ENCODE measurements around the gene FAM13A. TPM values are rescaled to one million over a fixed set of nuclear protein-coding genes. Genes with fewer than 3 reads are reported as not detected.

Gene FAM13A
- total RNA-seq, 1 experiment from 2014 or later: 26.7 TPM

GRCh38 chr4:89055157-89056080, 1.6 kb downstream of the FAM13A start:
- Histone ChIP-seq H3K4me3 (peak overlapping the region; percentile 58; the same call in 1 of the 2 replicates), H3K9me2 (ENCODE audit: insufficient read depth) (no peaks in the 10 kb centered on the region), H2AFZ (0 out of 2 replicates have a peak overlapping the region, but pooled peaks have one; percentile 48), H3K4me2 (peak overlapping the region; percentile 70), H4K20me1 (ENCODE audit: insufficient read depth) (no peaks in the 10 kb centered on the region), H3K4me1 (replicated peaks; ENCODE audit: insufficient read depth) (peaks cover 15% of the 10 kb centered on the region; the same call in 1 of the 2 replicates), H3F3A (ENCODE audit: insufficient read depth, low read depth) (no peaks in the 10 kb centered on the region), H3K79me2 (ENCODE audit: low read depth) (peaks cover 5% of the 10 kb centered on the region), H3K27ac (no peak overlapping the region), H3K9me3 (ENCODE audit: insufficient read depth, low read depth) (no peaks in the 10 kb centered on the region), H3K36me3 (ENCODE audit: low read depth) (no peaks in the 10 kb centered on the region), H3K27me3 (ENCODE audit: insufficient read depth, low read depth) (no peaks in the 10 kb centered on the region)
- BruUV-seq (replicated peaks): TSS peak; percentile 37
- ChIA-PET POLR2A (ENCODE audit: unreplicated experiment) (no interaction called here), CTCF (no interaction called here)
- intact Hi-C loops (cut with micrococcal nuclease; ENCODE audit: unreplicated experiment): no loop called here
- no peak for TF ChIP-seq CTCF (conservative IDR thresholded peaks at IDR 0.05)
- no peak for TF ChIP-seq EZH2 (IDR thresholded peaks at IDR 0.05; ENCODE audit: low read depth)
- DNase-seq: no peak

GRCh38 chr4:89054627-89055026, 2.4 kb downstream of the FAM13A start:
- Histone ChIP-seq H3K4me3 (no peak overlapping the region), H3K9me3 (ENCODE audit: insufficient read depth, low read depth) (no peaks in the 10 kb centered on the region), H2AFZ (no peak overlapping the region), H3K4me1 (replicated peaks; ENCODE audit: insufficient read depth) (peaks cover 15% of the 10 kb centered on the region; the same call in 1 of the 2 replicates), H3K9me2 (ENCODE audit: insufficient read depth) (no peaks in the 10 kb centered on the region), H3K79me2 (ENCODE audit: low read depth) (peaks cover 5% of the 10 kb centered on the region), H3F3A (ENCODE audit: insufficient read depth, low read depth) (no peaks in the 10 kb centered on the region), H3K36me3 (ENCODE audit: low read depth) (no peaks in the 10 kb centered on the region), H3K4me2 (peak overlapping the region; percentile 70; the same call in 1 of the 2 replicates), H3K27ac (no peak overlapping the region), H3K27me3 (ENCODE audit: insufficient read depth, low read depth) (no peaks in the 10 kb centered on the region), H4K20me1 (ENCODE audit: insufficient read depth) (no peaks in the 10 kb centered on the region)
- no peak for TF ChIP-seq EZH2 (IDR thresholded peaks at IDR 0.05; ENCODE audit: low read depth)
- TF ChIP-seq CTCF (conservative IDR thresholded peaks at IDR 0.05): no peak
- CTCF ChIA-PET: no interaction called here
- POLR2A ChIA-PET (ENCODE audit: unreplicated experiment): no interaction called here
- no peak for DNase-seq
- intact Hi-C loops (cut with micrococcal nuclease; ENCODE audit: unreplicated experiment): no loop called here
- BruUV-seq (replicated peaks): no TSS peak

GRCh38 chr4:89049853-89050252, 7.1 kb downstream of the FAM13A start:
- no peak overlapping the region for H3K27ac ChIP-seq
- ChIA-PET POLR2A (ENCODE audit: unreplicated experiment) (no interaction called here), CTCF (no interaction called here)
- no peaks in the 10 kb centered on the region for H3K79me2 ChIP-seq (ENCODE audit: low read depth)
- no peaks in the 10 kb centered on the region for H3K9me3 ChIP-seq (ENCODE audit: insufficient read depth, low read depth)
- intact Hi-C loops (cut with micrococcal nuclease; ENCODE audit: unreplicated experiment): no loop called here
- TF ChIP-seq CTCF (conservative IDR thresholded peaks at IDR 0.05): no peak
- no peak for TF ChIP-seq EZH2 (IDR thresholded peaks at IDR 0.05; ENCODE audit: low read depth)
- BruUV-seq (replicated peaks): no TSS peak
- no peak overlapping the region for H3K4me2 ChIP-seq
- H3K36me3 ChIP-seq (ENCODE audit: low read depth): no peaks in the 10 kb centered on the region
- H2AFZ ChIP-seq: no peak overlapping the region
- no peaks in the 10 kb centered on the region for H3K27me3 ChIP-seq (ENCODE audit: insufficient read depth, low read depth)
- DNase-seq: no peak
- H3F3A ChIP-seq (ENCODE audit: insufficient read depth, low read depth): no peaks in the 10 kb centered on the region
- H3K4me1 ChIP-seq (replicated peaks; ENCODE audit: insufficient read depth): no peaks in the 10 kb centered on the region
- H3K4me3 ChIP-seq: no peak overlapping the region
- H4K20me1 ChIP-seq (ENCODE audit: insufficient read depth): no peaks in the 10 kb centered on the region
- H3K9me2 ChIP-seq (ENCODE audit: insufficient read depth): no peaks in the 10 kb centered on the region

Data from PC-9 (cell line).